Thoracic aorta (tissue), 2 donors: Measurements from ENCODE around the gene RIMOC1. TPM values are rescaled to one million over a fixed set of nuclear protein-coding genes. Genes with fewer than 3 reads are reported as not detected.

Experiments
- ATAC-seq: fragments of 150-250 bp; one replicate; pipeline ENCODE4 v1.8.0; 2017; ENCODE audit warnings: low read depth; ENCODE audit not compliant: insufficient number of reproducible peaks, low FRiP score
- DNase-seq: peaks from one replicate; pipeline ENCODE4 v3.0.0-alpha.2; 2020; ENCODE audit warnings: low spot score
- H3K27ac ChIP-seq, 2 donors: fragments of 200-600 bp; sonication (generic); 1 replicate in 1 of 2; 2 replicates in 1 of 2; pipeline ENCODE4 v1.5.1; 2016; ENCODE audit warnings: mild to moderate bottlenecking in 2 of 2, moderate library complexity in 2 of 2
- H3K27me3 ChIP-seq: fragments of 200-600 bp; sonication (generic); replicated peaks from 2 replicates; pipeline ENCODE4 v1.6.0; 2016; ENCODE audit warnings: mild to moderate bottlenecking; ENCODE audit not compliant: insufficient read depth
- H3K36me3 ChIP-seq: fragments of 200-600 bp; sonication (generic); one replicate; pipeline ENCODE4 v1.5.1; 2016
- H3K4me1 ChIP-seq, 2 donors: fragments of 200-600 bp; sonication (generic); 1 replicate in 1 of 2; 2 replicates in 1 of 2; pipeline versions ENCODE4 v1.5.1 to v1.6.0; 2016; ENCODE audit warnings: low read depth in 2 of 2, mild to moderate bottlenecking in 1 of 2; ENCODE audit not compliant: control insufficient read depth in 1 of 2
- H3K4me3 ChIP-seq: fragments of 200-600 bp; sonication (generic); 2 replicates; pipeline ENCODE4 v1.5.1; 2016; ENCODE audit warnings: mild to moderate bottlenecking
- H3K9me3 ChIP-seq: fragments of 200-600 bp; sonication (generic); 2 replicates; pipeline ENCODE4 v1.5.1; 2016
- CTCF ChIP-seq: fragments of 200-600 bp; sonication (generic); IDR thresholded peaks from one replicate; pipeline ENCODE4 v1.5.1; 2019; ENCODE audit warnings: antibody characterized with exemption
- total RNA-seq, 2 donors: library from RNA; depleted of rRNA; stranded (reverse); fragments of >200 nt; gene quantifications; one replicate each; pipeline versions ENCODE4 v1.1.0 to v1.2.3, GENCODE V29; 2016

RIMOC1 gene
- 10 to 100 TPM; 14.1 to 22.9 TPM for total RNA-seq

GRCh38 chr5:41903892-41904799 lies at the start of gene RIMOC1:
TSS of gene RIMOC1 (plus strand) at chr5:41904344. CDS start at chr5:41904368, 24 bp downstream.
- Histone ChIP-seq H3K4me3 (peak within 1 kb of the TSS; percentile 77), H3K4me1 (peaks cover 10 to 25% of the 10 kb centered on the region in 2 donors), H3K27me3 (no peaks in the 10 kb centered on the region), H3K36me3 (peaks cover 11% of the 10 kb centered on the region), H3K27ac (peak within 1 kb of the TSS; percentile 90 to 97), H3K9me3 (no peaks in the 10 kb centered on the region)
- no peak for TF ChIP-seq CTCF
- DNase-seq, result peak; percentile 96
- ATAC-seq, result peak; percentile 99

GRCh38 chr5:41856644-41857491 lies 47.3 kb upstream of the RIMOC1 start:
- no peaks in the 10 kb centered on the region for H3K27me3 ChIP-seq
- peak; percentile 79 for TF ChIP-seq CTCF
- peak; percentile 88 for ATAC-seq
- peak overlapping the region in 1 of 2 donors; percentile 23 for H3K27ac ChIP-seq
- H3K4me1 ChIP-seq, result no peaks in the 10 kb centered on the region
- H3K36me3 ChIP-seq, result peaks cover 21% of the 10 kb centered on the region
- no peak overlapping the region for H3K4me3 ChIP-seq
- H3K9me3 ChIP-seq, result no peaks in the 10 kb centered on the region
- DNase-seq, result no peak

- Histone ChIP-seq H3K27ac (no peak overlapping the region), H3K36me3 (peaks cover 13% of the 10 kb centered on the region), H3K4me3 (no peak overlapping the region), H3K9me3 (no peaks in the 10 kb centered on the region), H3K4me1 (no peaks in the 10 kb centered on the region), H3K27me3 (no peaks in the 10 kb centered on the region)
- ATAC-seq (no peak), DNase-seq (no peak)
- no peak for TF ChIP-seq CTCF
These were observed 46.2 kb upstream of the RIMOC1 start for GRCh38 chr5:41857989-41858388.

GRCh38 chr5:41858890-41859289 lies 45.3 kb upstream of the RIMOC1 start:
- no peaks in the 10 kb centered on the region for H3K27me3 ChIP-seq
- no peak overlapping the region for H3K4me3 ChIP-seq
- ATAC-seq, result no peak
- H3K4me1 ChIP-seq, result peaks cover 0 to under 1% of the 10 kb centered on the region in 2 donors
- DNase-seq, result no peak
- no peaks in the 10 kb centered on the region for H3K9me3 ChIP-seq
- TF ChIP-seq CTCF, result no peak
- no peak overlapping the region for H3K27ac ChIP-seq
- H3K36me3 ChIP-seq, result peaks cover 13% of the 10 kb centered on the region
